Peyer's patch (tissue), 4 donors: ENCODE results near the gene VPS4A. TPM values are rescaled to one million over a fixed set of nuclear protein-coding genes. Genes with fewer than 3 reads are reported as not detected.

ENCODE experiments used
- DNase-seq, 3 donors: peaks; one replicate each; pipeline ENCODE4 v3.0.0-alpha.2; 2017 to 2019
- H3K27ac ChIP-seq, 4 donors: fragments of 200-600 bp; sonication (generic); one replicate each; pipeline ENCODE4 v1.5.1; 2016 to 2019
- H3K27me3 ChIP-seq, 2 donors: fragments of 200-600 bp; sonication (generic); one replicate each; pipeline ENCODE4 v1.5.1; 2019
- H3K36me3 ChIP-seq, 3 donors: fragments of 200-600 bp; sonication (generic); one replicate each; pipeline ENCODE4 v1.5.1; 2016 to 2019
- H3K4me1 ChIP-seq, 4 donors: fragments of 200-600 bp; sonication (generic); one replicate each; pipeline ENCODE4 v1.5.1; 2016 to 2019
- H3K4me3 ChIP-seq, 4 donors: fragments of 200-600 bp; sonication (generic); 1 replicate in 3 of 4; 2 replicates in 1 of 4; pipeline ENCODE4 v1.5.1; 2016 to 2019; ENCODE audit warnings: mild to moderate bottlenecking in 1 of 4
- H3K9me3 ChIP-seq, 4 donors: fragments of 200-600 bp; sonication (generic); one replicate each; pipeline ENCODE4 v1.5.1; 2016 to 2019; ENCODE audit warnings: mild to moderate bottlenecking in 1 of 4
- POLR2A ChIP-seq, 2 donors: fragments of 450-650 bp; IDR thresholded peaks; one replicate each; pipeline ENCODE4 v1.5.1; 2017; ENCODE audit warnings: antibody characterized with exemption in 2 of 2, mild to moderate bottlenecking in 2 of 2, moderate library complexity in 2 of 2
- total RNA-seq, 4 donors: library from RNA; depleted of rRNA; stranded (reverse); fragments of >200 nt; gene quantifications; one replicate each; pipeline ENCODE4 v1.1.0, GENCODE V29; 2016
- TF ChIP-seq, protein P1 (sequence below), 6 experiments: fragments of 450-650 bp in 4 of 6; fragments of 200-600 bp in 2 of 6; sonication (generic) in 1 of 6; IDR thresholded peaks; one replicate each; pipeline ENCODE4 v1.5.1; 2017 to 2019; ENCODE audit warnings: antibody characterized with exemption in 6 of 6, mild to moderate bottlenecking in 3 of 6, moderate library complexity in 1 of 6

Gene VPS4A
- total RNA-seq, 4 donors from 2014 or later = 37.1 to 63.1 (median 47.8) TPM

DNA sequence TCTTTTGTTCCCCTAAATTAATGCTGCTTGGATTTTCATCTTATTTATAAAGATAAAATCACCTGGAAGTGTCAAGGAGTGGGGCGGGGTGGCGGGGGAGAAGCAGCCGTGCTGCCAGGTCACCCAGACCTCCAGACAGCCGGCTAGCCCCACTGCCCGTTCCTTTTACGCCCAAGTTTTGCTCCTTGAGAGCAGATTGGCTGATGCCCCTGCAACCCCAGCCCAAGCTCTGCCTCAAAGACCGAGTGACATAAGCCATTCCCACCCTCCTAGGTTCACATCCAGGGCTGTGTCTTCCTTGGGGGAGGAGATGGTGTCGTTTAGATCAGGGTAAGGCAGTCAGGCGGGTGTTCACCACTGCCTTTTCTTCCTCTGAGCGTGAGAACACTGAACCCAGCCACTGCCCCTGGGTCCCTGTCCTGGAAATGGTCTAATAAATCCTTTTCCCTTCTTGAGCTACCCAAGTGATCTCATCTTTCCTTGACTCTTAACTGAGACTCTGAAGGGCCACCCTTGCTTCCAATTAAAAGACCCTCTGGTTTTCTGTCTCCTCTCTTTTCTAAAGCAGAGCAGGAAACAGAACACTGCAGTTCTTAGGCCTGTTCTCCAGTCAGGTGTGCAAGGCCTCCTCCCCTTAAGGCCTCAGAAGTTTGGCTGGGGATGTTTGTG, 13.6 kb downstream of the VPS4A start:
- no peak overlapping the region for H3K27ac ChIP-seq

DNA sequence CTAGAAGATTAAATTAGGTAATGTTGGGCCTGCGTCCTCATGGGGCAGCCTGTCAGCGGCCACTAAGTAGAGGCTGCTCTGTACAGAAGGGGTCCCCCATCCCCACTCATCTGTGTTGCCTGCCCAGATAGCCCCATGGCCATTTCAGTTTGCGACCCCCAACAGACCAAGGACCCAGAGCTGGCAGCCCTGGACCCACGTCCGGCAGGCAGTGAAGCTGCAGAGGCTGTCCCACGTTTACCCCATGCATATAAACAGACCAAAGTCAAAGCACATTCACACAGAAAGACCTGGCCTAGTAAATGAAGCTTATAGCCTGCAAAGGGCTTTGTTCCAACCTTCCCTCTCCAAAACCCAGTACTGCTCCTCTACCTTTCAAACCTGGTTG, 14.6 kb downstream of the VPS4A start:
- Histone ChIP-seq H3K36me3 (peaks cover 0 to 47% (median 0%) of the 10 kb centered on the region in 3 donors), H3K27me3 (no peaks in the 10 kb centered on the region), H3K4me3 (peak overlapping the region in 1 of 4 donors; percentile 18), H3K4me1 (peaks cover 0 to 50% (median 15%) of the 10 kb centered on the region in 4 donors), H3K27ac (peak overlapping the region in 3 of 4 donors; percentile 36 to 78 (median 66)), H3K9me3 (no peaks in the 10 kb centered on the region)
- DNase-seq = no peak
- TF ChIP-seq, protein P1, sequence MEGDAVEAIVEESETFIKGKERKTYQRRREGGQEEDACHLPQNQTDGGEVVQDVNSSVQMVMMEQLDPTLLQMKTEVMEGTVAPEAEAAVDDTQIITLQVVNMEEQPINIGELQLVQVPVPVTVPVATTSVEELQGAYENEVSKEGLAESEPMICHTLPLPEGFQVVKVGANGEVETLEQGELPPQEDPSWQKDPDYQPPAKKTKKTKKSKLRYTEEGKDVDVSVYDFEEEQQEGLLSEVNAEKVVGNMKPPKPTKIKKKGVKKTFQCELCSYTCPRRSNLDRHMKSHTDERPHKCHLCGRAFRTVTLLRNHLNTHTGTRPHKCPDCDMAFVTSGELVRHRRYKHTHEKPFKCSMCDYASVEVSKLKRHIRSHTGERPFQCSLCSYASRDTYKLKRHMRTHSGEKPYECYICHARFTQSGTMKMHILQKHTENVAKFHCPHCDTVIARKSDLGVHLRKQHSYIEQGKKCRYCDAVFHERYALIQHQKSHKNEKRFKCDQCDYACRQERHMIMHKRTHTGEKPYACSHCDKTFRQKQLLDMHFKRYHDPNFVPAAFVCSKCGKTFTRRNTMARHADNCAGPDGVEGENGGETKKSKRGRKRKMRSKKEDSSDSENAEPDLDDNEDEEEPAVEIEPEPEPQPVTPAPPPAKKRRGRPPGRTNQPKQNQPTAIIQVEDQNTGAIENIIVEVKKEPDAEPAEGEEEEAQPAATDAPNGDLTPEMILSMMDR (IDR thresholded peaks at IDR 0.05) = no peak
- TF ChIP-seq POLR2A (IDR thresholded peaks at IDR 0.05) = no peak

More for the DNA sequence above, 13.6 kb downstream of the VPS4A start:
- TF ChIP-seq, protein P1 (IDR thresholded peaks at IDR 0.05) = no peak
- peaks cover 0 to 49% (median 14%) of the 10 kb centered on the region in 4 donors for H3K4me1 ChIP-seq
- H3K36me3 ChIP-seq = peaks cover 0 to 58% (median 2%) of the 10 kb centered on the region in 3 donors
- DNase-seq = no peak
- H3K4me3 ChIP-seq = no peak overlapping the region
- H3K9me3 ChIP-seq = no peaks in the 10 kb centered on the region
- H3K27me3 ChIP-seq = no peaks in the 10 kb centered on the region

DNA sequence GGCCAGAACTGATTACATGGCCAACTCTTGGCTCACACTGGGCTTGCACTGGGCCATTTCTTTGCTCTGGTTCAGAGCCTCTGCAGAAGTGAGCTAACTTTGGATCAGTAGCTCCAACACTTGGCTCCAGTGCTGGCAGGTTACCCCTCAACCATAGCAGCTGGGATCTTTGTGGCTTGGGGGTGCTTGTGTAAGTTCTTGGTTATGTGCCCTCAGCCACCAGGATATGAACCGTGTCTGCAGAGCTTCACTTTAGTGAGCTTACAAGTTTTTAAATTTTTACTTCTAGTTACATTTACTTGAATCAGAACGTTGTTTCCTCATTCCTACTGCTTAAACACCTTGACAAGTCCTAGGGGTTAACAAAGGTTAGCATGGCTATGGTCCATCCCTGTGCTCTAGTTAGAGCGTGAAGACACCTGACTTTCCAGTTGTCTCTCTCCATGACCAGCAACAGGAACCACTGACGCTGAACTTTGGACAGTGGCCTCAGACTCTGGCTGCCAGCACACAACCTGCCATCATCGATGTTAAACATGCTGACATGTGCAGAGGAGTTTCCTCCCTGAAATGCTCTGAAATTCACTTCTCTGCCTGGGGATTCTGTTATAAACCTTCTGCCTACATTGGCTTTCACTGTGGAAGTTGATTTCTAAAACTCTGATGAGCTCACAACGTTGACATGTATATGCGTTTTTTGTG, 15.2 kb downstream of the VPS4A start:
- H3K27ac ChIP-seq = peak overlapping the region in 3 of 4 donors; percentile 36 to 78 (median 66)

DNA sequence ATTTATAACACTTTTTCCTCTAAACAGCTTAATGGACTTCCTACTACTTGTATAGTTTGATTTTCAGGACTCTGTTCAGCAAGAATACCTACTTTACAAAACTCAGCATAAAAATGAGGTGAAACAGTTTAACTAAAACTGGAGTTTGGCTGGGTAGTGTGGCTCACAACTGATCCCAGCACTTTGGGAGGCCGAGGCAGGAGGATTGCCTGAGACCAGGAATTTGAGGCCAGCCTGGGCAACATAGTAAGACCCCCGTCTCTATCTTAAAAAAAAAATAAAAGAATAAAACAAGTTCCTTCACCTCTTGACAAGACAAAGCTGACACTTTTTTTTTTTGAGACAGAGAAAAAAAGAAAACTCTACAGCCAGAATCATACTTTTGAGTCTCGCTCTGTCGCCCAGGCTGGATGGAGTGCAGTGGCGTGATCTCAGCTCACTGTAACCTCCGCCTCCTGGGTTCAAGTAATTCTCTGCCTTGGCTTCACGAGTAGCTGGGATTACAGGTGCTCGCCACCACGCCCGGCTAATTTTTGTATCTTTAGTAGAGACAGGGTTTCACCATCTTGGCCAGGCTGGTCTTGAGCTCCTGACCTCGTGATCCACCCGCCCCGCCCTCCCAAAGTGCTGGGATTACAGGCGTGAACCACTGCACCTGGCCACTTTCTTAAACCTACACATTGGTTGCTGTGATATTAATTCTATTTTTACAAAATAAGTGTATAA, 16.6 kb downstream of the VPS4A start:
- Histone ChIP-seq H3K27me3 (no peaks in the 10 kb centered on the region), H3K9me3 (no peaks in the 10 kb centered on the region), H3K36me3 (peaks cover 0 to 40% (median 0%) of the 10 kb centered on the region in 3 donors), H3K4me1 (peaks cover 0 to 50% (median 15%) of the 10 kb centered on the region in 4 donors), H3K27ac (peak overlapping the region in 2 of 4 donors; percentile 57 to 90), H3K4me3 (no peak overlapping the region)
- TF ChIP-seq POLR2A (IDR thresholded peaks at IDR 0.05) = no peak
- TF ChIP-seq, protein P1 (IDR thresholded peaks at IDR 0.05) = no peak
- DNase-seq = no peak

More for the DNA sequence above, 15.2 kb downstream of the VPS4A start:
- peak overlapping the region in 1 of 4 donors; percentile 18 for H3K4me3 ChIP-seq
- peaks cover 0 to 42% (median 0%) of the 10 kb centered on the region in 3 donors for H3K36me3 ChIP-seq
- no peak for TF ChIP-seq POLR2A (IDR thresholded peaks at IDR 0.05)
- TF ChIP-seq, protein P1 (IDR thresholded peaks at IDR 0.05) = no peak
- peaks cover 0 to 50% (median 15%) of the 10 kb centered on the region in 4 donors for H3K4me1 ChIP-seq
- H3K9me3 ChIP-seq = no peaks in the 10 kb centered on the region
- no peaks in the 10 kb centered on the region for H3K27me3 ChIP-seq
- peak in 2 of 3 donors; percentile 75 to 82 for DNase-seq

DNA sequence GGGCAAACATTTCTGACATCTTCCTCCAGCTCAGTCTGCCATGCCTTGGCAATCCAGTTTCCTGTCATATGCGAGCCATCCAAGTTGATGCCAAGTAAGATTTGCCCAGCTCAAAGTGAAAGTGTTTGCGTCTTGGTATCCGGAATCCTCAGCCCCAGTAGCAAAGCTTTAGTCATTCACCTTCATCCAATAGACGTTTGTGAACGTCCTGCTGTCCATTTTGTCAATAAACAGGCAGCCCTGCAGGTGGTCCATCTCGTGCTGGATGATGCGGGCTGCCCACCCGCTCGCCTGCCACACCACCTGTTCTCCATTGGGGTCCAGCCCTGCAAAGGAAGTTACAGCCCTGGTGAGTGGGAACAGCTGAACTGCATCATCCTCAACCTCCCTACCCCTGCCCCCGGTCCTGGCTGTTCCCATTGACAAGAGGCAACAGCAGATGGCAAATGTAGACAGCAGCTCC, 17.7 kb downstream of the VPS4A start:
- Histone ChIP-seq H3K4me1 (peaks cover 0 to 50% (median 15%) of the 10 kb centered on the region in 4 donors), H3K27me3 (no peaks in the 10 kb centered on the region), H3K27ac (peak overlapping the region in 2 of 4 donors; percentile 57 to 90), H3K4me3 (peak overlapping the region in 2 of 4 donors; percentile 91 to 95), H3K36me3 (peaks cover 0 to 40% (median 0%) of the 10 kb centered on the region in 3 donors), H3K9me3 (no peaks in the 10 kb centered on the region)
- peak in 1 of 3 donors; percentile 39 for DNase-seq
- TF ChIP-seq, protein P1 (IDR thresholded peaks at IDR 0.05) = no peak
- no peak for TF ChIP-seq POLR2A (IDR thresholded peaks at IDR 0.05)
